ENCODE data around the gene LPP.

LPP gene

DNA sequence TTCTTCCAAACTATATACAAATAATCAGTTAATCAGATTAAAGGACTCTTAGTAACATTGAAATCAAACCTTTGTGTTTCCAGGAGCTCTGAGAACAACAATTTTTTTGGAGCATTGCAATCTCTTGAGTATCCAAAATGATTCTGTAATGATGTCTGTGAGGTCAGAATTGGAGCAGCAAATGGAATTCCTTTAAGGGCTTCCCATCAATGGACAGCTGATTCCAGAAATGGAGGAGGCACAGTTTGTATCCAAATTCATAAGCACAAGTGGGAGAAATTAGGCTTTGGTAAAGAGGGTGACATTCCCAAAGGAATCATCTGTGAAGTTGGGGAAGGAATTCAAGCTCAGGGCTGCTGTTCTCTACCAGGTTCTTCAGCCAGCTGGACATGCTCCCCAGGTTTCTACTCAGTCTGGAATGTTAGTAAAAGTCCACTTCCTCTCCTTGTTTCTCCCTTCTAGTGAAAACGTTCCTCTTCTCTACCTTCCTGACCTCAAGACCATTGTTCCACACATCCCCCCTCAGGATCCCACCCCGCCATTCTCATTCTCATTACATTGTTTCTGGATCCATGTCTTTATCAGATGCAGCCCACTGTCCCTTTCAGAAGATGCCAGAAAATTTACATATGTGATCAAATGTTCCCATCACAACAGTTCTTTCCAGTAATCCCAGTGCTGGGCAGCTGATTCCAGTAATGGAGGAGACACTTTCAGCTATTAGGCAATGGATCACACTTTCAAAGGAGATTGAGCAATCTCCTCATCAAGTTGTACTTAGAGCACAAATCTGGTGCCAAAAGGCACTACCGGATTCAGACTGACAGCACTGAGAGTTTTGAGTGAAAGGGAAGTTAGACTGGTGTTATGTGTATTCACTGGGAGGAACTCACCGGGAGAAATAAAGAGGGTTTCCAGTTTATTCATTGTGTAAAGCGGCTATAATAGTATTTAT, 626.5 kb downstream of the LPP start:
- DNase-seq = no peak

DNA sequence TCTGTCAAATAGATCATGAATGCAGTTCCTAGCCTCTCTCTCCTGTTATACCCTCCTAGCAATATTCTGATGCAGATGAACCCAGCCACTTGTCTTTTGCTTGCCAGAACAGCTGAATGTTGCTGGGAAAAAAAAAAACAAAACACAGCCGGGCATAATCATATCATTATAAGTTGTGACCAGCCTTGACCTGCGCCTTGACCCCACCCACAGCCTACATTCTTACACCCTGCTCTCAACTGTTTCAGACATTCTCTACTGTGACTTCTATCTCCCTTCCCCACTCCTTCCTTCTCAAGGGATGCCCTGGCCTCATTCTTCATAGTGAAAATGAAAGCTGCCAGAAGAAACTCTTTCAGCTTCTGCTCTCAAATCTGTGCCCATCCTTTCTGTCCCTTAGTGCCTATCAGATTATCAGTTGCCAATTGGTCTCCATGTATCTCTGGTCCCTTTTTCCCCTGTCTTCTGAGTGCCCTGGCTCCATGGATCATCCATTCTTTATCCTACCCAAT, 628.7 kb downstream of the LPP start:
- DNase-seq = no peak

DNA sequence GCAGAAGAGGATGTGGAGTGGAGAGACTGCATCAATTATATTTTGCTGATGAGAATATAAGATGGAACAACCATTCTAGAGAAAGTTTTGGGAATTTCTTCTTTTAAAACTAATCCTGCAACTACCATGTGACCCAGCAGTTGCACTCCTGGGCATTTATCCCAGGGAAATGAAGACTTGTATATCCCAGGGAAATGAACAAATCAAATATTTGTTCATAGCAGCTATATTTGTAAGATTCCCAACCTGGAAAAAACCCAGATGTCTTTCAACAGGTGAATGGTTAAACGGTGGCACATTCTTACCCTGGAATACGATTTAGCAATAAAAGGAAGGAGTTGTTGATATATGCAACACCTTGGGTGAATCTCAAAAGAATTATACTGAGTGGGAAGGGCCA, 632.5 kb downstream of the LPP start:
- no peak for DNase-seq

DNA sequence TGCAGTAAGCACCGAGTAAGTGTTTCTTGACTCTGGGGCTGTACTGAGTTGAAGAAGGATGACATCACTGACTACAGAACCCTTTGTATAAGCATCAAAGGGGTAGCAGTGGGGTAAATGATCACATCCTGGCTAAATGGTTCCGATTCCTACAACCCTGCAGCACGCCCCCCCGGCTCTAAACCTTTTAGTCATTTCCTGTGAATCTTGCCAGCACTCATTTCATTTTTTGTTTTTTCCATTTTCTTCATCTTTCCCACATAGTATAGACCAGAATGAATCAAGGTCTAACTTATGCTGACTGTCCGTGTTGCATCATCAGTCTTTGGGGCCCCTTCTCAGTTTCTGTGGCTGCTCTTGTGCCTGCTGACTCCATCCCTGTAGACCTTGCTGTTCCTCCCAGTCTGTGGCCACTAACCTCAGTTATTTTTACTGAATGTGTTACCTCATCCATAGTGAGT, 634.7 kb downstream of the LPP start:
- DNase-seq = peak; percentile 28

DNA sequence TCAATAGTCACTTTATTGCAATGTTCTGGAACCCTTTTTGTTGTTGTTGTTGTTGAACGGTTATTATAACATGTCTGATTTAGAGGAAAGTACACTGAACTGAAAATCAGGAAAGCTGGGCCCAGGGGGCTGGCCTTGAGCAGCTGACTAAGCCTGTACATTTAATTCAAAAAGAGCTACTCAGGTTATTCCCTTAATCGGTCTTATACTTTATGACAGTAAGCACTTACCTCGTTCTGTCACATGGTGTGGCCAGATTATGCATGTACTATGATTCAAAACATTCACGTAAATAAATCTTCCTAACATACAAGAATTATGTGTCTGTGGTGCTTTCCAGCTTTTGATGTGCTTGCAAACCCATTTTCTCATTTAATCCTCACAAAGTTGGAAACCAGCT, 635.3 kb downstream of the LPP start:
- no peak for DNase-seq

DNA sequence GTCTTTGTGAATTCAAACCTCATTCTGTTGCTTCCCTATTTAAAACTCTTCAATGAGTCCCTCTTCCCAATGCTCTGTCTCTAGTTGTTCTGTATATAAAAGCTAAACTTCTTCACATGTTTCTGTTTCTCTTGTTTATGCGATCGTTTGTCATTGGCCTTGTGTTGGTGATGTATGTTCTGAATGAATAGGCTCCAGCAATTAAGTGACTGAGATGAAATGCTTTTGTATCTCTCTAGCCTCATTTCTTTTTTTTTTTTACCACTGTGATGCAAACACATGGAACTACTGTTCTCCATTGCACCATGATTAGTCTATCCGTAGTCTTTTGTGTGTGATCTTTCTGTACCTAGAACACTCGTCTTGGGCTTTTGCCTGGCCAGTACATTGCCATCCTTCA, 637.4 kb downstream of the LPP start:
- DNase-seq = no peak

DNA sequence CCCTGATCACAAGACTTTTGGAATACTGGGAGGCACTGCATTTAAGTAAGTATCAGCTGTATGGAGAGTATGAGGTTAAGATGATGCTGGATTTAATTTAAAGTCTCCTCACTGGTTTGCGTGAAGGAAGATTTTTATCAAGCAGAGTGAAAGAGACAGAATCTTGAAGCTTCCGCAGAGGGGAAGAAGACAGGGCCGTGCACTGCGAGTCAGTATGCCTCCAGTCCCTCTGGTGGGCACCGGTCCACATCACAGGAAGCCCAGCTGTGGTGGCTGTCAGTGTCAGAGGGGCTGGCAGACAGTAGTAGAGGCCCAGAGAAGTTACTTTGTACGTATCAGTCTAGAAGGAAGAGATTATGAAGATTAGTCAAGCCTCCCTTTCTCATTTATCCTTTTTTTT, 638.8 kb downstream of the LPP start:
- no peak for DNase-seq

DNA sequence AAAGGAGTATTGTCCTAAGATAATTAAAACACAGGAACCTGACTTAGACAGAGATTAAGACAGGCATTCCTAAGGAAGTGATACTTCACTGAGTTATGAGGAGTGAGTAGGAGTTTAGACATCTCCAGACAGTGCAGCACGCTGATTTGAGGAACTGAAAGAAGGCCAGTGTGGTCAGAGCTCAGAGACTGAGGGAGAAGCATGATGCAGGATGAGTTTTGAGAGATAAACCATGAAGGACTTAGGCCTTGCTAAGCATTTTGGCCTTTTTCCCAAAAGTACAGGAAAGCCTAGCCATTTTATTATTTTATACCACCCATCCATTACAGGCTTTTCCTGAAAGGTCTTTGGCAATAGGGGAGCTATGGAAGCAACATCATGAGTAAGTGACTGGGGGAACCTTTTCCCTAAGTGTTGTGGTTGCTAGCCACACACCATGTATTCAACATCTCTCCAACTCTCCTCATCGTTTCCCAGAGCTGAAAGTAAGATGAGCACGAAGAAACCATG, 642.2 kb downstream of the LPP start:
- no peak for DNase-seq

DNA sequence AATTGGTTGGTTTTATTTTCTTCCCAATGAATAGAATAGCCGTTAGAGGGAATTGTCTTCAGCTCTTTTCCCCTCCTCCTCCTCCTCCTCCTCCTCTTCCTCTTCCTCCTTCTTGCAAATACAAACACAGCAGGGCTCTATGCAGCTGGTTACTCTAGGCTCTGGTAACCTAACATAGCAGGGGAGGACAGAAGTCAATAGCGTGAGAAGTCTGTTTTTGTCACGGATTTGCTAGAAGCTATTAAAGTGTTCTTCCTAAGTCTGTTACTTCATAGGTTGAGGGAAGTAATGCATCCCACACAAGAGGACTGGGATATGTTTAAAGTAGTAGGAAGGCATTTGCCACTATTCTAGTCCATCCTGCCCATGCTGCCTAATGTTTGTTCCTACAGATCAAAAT, 643.1 kb downstream of the LPP start:
- no peak for DNase-seq

DNA sequence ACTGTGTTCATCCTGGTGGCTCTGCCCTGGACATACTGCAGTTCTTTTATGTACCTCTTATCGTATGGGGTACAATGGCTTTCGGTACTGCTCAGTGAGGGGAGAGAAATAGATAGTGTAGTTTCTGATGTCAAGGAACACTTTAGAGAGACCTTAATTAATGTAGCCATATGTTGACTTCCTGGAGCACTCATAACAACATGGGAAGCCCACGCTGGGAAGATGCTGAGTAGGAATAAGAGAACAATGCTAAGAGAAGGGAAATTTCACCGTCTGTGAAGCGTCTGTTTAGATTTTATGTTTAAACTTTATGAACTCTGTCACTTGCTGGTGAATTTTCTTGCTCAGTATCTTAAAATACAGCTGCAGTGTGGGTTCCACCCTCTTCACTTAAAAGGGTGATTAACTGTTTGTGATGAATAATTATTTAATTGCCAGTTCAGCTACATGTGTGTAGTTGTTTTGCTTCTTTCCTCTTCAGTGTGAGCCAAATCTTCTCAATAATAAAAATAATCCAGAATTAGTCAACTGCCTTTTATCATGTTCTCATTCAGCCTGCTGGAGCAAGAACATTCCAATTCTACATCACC, 644.7 kb downstream of the LPP start:
- DNase-seq = no peak

DNA sequence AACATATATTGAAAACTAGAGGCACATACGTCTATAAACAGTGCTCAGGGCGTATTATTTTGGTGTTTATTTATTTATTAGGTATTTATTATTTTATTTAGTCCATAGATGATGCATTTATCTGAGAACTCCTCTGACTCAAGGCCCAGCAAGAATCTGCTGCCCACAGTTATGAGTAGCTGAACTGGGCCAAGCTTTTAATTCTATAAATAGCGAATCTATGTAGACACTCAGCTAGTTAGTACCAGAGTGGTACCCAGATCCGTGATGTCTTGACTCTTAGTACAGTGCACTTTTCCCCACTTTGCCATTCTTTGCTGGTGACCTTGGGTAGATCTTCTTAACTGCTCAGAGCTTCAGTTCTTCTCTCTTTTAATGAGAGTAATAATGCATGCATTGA, 647.4 kb downstream of the LPP start:
- DNase-seq = no peak

DNA sequence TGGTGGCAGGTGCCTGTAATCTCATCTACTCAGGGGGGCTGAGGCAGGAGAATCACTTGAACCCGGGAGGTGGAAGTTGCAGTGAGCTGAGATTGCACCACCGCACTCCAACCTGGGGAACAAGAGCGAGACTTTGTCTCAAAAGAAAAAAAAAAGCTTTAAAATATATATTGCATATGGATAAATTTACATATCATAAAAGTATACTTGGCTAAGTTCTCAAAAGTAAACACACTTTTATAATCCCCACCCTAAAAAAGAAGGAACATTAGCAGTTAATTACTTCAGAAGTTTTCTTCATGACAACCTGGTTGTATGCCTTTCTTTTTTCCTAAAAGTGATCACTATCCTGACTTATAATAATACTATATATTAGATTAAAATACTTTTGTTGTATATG, 648.7 kb downstream of the LPP start:
- no peak for DNase-seq

DNA sequence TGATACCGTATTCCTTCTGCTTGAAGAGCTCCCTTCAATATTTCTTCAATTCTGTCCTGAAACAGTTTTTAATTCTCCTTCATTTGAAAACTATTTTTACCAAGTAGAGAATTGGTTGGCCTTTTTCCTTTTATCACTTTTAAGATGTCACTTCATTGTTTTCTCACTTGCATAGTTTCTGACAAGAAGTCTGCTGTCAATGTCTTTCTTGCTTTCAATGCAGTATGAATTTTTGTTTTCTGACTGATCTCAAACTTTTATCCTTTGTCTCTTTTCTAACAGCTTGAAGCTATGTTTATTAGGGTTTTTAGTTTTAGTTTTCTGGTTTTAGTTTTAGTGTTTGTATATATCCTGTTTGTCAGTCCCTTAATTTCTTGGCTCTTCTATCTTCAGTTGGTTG, 653.0 kb downstream of the LPP start:
- DNase-seq = no peak

DNA sequence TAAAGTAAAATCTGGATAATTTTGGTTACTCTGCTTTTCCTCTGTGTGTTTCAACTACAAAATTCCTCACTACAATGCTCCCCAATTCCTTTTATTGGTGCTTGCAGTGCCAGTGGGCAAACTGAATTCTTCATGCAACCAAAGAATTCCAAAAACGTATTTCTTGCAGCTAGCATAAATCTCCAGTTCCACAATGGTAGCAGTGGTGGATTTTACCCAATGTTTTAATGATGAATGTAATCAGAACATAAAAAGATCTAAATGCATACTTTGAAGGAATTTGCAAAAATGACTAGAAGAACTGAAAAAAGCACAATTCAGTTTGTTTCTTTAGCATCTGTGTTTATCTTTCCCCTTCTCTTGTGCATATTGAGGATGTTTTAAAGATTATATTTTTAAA, 658.2 kb downstream of the LPP start:
- DNase-seq = no peak

DNA sequence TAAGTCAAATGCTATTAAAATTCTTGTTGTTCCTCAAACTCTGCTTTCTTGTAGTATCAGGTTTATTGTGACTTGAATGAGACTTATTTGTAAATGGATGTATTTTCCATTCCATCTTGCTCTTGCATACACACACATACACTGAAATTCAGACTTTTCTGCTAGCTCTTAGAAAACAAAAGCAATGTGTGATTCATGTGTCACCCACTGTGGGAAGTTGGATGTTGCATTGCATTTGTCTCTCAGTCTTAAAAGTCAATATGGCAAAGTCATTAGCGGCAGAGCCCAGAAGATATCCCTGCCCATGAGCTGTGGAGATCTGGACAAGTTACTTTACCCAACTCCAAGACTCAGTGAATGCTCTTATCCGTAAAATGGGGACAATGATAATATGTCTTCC, 660.6 kb downstream of the LPP start:
- no peak for DNase-seq

DNA sequence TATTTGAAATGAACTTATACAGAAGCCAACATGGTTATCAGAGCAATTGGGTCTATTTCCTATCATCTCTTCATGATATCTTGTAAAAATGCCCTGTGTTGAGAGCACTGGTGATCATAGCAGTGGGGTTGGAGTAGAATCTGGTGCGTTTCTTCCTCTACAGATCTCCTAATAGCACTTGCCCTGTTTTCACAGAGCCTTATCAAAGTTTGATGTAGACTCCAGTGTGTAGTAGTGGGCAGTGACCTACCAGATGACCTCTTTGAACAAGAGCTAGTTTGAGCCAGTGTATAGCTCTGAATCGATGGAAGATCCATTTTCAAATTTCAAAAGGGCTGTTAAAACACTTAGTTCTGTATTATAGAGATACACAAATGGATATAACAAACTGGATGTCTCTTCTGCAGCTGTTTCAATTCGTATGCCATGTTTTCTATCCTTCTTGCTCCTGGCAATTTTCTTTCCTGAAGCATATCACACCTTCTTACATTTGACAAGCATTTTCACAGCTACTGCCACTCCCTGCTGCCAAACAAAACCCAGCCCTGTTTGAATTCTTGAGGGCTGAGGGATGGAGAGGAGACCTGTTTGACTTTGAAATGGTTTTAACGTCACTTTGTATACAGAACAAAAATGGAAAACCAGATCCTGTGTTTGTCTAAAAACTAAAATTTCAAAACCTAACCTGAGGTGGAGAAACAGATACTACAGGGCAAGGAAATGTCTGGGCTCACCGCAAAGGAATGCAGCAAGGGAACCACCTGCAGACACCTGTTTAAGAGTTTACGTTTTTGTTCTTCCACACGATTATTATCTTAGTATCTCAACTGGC, 663.4 kb downstream of the LPP start:
- DNase-seq = no peak

DNA sequence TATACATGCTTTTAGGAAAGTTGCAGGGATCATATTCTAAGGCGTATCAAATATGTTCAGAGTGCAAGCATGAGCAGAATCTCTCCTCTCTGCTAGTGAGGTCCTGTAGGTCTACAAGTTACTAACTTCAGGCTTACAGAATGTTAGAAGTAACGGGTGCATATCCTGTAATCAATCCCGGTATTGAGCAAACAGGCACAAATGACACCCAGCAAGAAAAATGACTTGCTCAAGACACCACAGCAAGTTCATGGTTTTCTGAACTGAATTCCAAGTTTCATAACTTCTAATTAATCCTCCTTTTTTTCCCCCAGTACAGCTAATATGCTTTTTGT, 663.9 kb downstream of the LPP start:
- DNase-seq = no peak

DNA sequence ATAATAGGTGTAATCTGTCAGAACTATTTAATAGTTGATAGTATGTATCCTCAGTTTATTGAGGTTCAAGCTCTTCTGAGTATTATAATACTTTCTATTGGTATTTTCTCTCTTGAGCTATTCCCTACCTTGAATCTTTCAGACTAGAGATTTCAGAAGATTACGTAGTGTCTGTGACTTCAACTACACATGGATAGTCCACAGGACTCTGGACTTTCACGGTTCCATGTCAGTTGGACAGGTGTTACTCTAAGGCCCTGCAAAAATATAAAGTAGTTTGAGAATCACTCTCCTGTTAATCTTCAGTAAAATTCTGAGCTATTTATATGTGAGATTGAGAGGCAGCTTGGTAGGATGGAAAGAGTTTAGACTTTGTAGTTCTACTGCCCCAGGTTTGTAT, 664.3 kb downstream of the LPP start:
- no peak for DNase-seq

DNA sequence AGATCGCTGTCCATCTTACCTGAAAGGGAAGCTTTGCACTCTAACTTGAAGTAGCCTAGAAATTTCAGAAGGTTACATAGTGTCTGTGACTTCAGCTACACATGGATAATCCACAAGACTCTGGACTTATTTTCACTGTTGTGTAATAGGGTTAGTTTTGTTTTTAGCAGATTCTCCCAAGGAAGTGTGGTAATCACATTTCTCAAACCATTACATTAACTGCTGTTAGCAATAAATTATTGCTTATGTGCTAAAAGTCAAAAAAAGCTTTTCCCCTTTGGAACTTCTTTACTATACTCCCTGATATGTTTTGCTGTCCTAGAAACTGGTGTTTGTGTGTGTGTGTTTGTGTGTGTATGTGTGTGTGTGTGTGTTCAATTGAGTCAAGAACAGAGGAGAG, 666.0 kb downstream of the LPP start:
- DNase-seq = no peak

DNA sequence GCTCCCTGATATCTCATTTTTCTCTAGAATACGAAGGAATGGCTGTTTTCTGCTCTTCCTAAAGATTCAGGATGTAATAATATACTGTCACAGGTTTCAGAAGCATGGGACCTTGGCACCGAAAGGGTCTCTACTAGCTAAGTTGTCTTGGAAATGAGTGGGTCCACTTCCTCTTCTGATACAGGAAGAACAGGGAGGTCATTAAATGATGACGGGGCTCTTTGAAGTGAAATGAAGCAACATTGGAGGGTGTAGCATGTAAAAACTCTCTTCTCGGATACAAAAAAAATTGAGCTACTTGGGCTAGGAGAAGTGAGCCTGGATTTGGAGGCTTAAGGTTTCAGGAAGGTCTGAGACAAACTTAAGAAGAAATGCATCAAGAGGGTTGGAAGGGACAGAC, 668.0 kb downstream of the LPP start:
- DNase-seq = no peak

DNA sequence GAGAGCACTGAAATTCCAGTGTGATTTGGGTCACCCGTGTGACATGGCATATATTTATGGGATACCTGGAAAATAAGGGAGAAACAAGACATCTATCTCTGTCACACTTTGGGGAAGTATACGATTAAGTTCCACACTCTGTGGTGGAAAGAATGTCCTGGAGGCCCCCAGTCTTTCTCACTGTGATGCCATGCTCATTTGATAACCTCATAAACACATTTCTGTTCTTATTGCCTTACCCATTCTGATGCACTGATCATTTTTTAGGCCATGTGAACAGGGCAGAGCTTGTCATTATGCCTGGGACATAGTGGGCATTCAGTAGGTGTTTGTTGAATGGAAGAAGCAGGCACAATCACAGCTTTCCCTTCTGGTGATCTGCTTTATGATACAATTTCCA, 668.5 kb downstream of the LPP start:
- no peak for DNase-seq

DNA sequence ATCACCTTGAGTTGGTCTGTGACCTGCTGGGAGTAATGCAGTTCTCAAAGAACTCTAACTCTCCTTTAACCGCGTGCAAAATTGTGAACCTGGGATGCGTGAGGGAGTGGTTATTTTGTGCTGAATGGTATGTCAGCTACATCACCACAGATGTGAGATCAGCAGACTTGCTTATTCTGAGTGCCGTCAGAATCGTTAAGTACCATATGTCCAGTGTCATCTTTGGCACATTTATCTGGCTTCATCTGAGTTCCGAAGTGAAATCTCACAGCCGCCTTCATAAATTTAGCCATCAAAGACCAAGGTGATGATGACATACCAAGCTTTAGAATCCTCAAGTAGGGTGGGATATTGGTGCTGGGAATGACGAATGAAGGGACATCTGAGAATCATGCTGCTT, 670.6 kb downstream of the LPP start:
- no peak for DNase-seq

DNA sequence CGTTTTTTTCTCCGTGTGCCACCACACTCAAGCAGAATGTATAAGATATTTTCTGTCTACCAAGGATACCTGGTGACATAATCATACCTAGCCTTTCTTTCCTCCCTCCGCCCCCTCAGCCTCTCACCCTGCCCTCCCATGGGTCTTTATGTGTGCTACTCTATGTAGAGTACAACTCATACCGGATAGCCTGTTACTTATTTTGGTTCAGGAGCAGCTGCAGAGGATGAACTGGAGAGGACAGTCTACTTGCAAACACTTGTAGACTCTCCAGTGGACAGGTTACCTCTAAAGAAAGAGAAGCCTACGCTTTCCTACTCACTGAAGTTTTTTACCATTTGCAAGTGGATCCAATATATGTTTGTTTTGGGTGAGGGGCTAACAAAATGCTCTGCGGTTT, 671.9 kb downstream of the LPP start:
- DNase-seq = no peak

All from GOT3 (cell line).